ENCODE results near the gene RRAS2.
"Not testable (repeated sequence)": the region's sequence is repeated elsewhere in the genome, so short reads cannot be mapped to it uniquely, and the experiment has no call there.

The RRAS2 gene

DNA sequence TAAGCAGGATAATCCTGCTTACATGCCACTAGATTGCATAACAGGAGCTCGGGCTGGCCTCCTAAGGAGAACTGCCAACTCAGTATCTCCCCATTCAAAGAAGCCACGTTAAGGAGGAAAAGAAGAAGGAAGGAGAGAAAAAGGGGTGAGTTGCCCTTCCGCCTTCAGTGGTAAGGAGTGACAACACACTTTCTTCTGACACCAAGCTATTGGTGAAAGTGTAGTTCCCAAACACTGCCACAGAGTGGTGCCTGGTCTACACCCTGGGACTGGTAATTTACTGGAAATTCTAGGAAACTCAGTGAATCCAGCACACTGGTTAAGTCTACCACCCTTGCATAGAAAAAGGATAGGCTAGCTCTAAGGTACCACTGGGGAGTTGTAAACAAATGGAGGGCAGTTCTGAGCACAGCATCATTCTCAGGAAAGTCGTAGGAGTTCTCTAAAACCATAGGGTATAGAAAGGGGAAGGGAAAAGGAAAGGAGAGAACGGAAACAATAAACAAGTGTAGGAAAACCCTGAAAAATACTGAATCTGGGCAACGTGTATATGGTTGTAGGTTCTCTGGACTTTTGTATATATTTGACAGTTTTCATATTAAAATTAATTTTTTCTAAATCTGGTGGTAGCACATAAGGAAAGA is 58.2 kb downstream of the RRAS2 start:
- DNase-seq, result peak; percentile 33 to 47

GRCh38 chr11:14299921-14300320 is 59.1 kb downstream of the RRAS2 start:
- DNase-seq, result no peak

DNA sequence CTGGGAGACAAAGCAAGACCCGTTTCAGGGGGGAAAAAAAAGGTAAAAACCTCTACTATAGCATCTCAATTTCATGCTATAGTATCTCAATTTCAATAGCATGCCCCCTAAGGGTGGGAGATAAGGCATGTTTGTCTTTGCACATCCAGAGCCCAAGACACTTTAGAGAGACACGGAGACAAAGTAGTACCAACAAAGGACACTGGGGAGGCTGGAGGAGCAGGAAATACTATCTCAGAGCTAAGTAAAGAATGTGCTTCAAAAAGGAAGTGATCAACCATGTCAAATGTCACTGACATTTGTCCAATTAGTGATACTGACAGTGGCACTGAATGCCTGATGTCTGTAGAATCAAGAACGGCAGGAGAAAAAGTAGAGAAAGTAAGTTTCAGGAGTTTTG is 68.6 kb downstream of the RRAS2 start:
- DNase-seq, result no peak

- DNase-seq, result no peak
These were observed 70.6 kb downstream of the RRAS2 start for GRCh38 chr11:14288189-14288935.

GRCh38 chr11:14278869-14279268 is 80.1 kb downstream of the RRAS2 start:
- not testable (repeated sequence) for DNase-seq

GRCh38 chr11:14275076-14275475 is 83.9 kb downstream of the RRAS2 start:
- no peak for DNase-seq

DNA sequence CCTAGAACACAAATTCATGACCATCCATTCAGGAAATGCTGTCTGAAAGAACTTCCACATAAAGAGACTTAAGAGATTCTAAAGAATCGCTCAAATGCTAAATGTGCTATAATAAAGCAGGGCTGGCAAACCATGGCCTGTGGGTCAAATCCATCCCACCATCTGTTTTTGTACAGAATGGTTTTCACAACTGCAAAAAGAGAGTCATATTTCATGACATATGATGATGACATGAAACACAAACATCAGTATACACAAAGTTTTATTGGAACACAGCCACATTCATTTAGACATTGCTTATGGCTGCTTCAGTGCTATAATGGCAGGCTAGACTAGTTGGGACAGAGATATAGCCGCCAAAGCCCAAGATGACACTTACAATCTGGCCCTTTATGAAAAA is 85.1 kb downstream of the RRAS2 start:
- no peak for DNase-seq

- DNase-seq, result no peak
These were observed 88.1 kb downstream of the RRAS2 start for GRCh38 chr11:14270690-14271542.

DNA sequence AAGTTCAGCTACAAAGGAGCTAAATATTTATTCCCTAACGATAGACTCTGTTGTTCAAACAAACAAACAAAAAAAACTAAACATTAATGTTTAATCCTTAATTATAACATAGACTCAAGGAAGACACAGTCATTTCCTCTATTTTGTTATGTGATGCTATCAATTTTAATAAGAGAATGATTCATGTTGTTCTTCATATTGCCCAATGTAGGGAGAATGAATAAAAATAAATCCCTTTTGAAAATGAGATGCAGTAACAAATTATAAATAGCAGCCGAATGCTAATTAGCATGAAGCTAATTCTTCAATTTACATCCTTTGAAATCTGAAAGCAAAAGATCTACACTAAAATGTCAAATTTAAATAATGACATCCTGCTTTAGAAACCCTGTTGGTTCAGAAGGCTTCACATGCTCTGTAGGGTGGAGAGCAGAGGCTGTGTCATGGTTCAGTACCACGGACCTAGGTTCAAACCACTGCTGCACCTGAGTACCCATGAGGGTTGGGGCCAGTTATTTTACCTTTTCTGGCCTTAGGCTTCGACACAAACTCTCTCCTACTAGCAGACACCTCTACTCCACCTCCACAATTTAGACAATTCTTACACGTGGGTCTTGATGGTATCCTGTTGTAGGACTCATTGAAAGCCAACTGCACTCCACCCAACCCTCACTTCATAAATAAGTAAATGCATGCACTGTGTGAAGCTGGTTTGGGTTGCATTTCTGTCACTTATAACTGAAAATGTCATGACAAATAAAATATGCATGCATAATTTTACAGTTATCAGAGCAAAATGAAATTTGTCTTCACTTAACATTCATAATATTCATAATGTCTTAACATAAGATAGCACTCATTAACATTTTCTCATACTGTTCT is 89.0 kb downstream of the RRAS2 start:
- DNase-seq, result no peak

GRCh38 chr11:14267861-14268635 is 90.9 kb downstream of the RRAS2 start:
- no peak for DNase-seq

- DNase-seq, result no peak
These were observed 92.4 kb downstream of the RRAS2 start for GRCh38 chr11:14266622-14267021.

DNA sequence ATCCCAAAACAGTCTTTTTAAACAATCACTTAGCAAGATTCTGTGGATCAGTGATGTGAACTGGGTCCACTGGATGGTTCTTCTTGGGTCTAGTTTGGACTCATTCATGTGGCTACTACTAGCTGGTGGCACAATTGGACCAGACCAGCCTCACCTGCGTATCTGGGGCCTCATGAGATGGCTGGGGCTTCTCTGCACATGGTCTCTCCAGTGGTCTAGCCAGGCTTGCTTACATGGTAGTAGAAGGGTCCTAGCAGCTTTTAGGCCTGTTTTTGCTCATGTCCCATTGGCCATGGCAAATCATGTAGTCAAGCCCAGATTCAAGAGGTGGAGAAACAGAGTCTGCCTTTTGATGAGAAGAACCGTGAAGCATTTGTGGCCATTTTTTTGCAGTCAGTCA is 94.0 kb downstream of the RRAS2 start:
- no peak for DNase-seq

- no peak for DNase-seq
These were observed 96.6 kb downstream of the RRAS2 start for GRCh38 chr11:14262271-14262846.

DNA sequence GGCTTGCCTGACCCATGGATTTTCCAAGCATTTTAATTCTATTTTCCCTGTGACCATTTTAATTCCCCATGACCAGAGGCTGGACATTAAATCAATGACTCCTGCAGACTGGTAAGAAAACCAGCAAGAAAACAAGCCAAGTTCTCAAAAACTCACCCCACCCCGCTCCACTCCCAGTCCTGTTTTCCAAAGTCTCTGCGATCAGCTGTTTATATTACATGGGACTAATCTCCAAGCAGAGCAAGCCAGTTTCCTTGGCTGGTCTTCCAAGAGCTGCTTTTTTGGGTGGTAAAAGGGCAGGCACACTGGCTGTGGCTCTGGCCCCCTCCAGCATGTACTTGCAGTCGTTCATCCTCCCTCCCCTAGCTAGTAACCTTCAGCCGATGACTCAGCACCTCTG is 97.9 kb downstream of the RRAS2 start:
- DNase-seq, result no peak

GRCh38 chr11:14259878-14260277 is 99.1 kb downstream of the RRAS2 start:
- DNase-seq, result no peak

DNA sequence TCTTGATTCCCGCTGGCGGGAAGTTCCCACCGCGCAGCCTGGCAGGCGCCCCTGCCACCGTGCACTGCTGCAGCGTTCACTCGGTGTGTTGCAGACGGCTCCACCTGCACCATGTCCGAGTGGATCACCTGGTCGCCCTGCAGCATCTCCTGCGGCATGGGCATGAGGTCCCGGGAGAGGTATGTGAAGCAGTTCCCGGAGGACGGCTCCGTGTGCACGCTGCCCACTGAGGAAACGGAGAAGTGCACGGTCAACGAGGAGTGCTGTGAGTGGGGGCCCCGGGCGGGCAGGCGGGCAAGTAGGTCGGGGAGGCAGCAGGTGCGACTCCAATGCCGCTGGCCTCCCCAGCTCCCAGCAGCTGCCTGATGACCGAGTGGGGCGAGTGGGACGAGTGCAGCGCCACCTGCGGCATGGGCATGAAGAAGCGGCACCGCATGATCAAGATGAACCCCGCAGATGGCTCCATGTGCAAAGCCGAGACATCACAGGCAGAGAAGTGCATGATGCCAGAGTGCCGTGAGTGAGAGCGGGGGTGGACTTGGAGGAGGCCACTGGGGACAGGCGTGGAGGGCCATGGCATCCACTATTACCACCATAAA is 99.7 kb downstream of the RRAS2 start:
- no peak for DNase-seq

GRCh38 chr11:14258221-14258935 is 100.6 kb downstream of the RRAS2 start:
- no peak for DNase-seq

DNA sequence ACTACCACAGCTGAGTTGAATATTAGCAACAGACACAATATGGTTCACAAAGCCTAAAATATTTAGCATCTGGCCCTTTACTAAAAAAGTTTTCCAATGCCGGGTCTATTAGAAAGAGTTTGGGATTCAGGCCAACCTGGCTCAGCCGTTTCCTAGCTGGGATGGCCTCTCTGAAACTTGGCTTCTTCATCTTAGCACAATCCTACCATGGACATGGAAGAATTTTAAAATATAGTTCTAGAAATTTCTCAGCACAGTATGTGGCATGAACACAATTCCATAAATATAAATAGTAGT is 103.8 kb downstream of the RRAS2 start:
- DNase-seq, result no peak

GRCh38 chr11:14254533-14255237 is 104.3 kb downstream of the RRAS2 start:
- DNase-seq, result no peak

DNA sequence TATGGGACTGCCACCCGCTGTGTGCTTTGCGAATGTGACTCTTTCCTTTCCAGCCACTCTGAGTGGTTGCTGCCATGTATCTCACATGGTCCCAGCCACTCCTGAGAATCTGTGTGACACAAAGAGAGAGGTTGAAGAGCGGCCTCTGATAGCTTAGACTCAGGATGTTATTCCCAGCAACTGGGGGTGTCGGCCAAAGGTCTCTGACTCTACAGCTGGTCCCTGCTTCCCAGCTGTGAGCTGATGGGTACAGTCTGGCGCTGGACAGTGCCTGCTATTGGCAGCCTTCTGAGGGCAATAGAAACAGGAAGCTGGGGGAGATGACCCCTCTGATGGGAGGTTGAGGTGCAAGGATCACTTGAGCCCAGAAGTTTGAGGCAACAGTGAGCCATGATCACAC is 105.1 kb downstream of the RRAS2 start:
- DNase-seq, result no peak

Data from activated CD4-positive, alpha-beta T cell treated with anti-CD3 and anti-CD28 coated beads for 4 hours (primary cell).